Gastrocnemius medialis (tissue), 4 donors: ENCODE data around the gene FNDC3B.

Experiments used
- CTCF ChIP-seq, 5 experiments: fragments of 450-650 bp in 3 of 5; fragments of 200-600 bp in 2 of 5; sonication (generic) in 2 of 5; IDR thresholded peaks in 4 of 5; conservative IDR thresholded peaks in 1 of 5; 1 replicate in 4 of 5; 2 replicates in 1 of 5; pipeline ENCODE4 v1.5.1; 2016 to 2019; ENCODE audit warnings: antibody characterized with exemption in 5 of 5, mild to moderate bottlenecking in 3 of 5, moderate library complexity in 3 of 5
- POLR2A ChIP-seq, 2 donors: fragments of 450-650 bp; IDR thresholded peaks; one replicate each; pipeline ENCODE4 v1.6.1; 2017; ENCODE audit warnings: antibody characterized with exemption in 2 of 2, mild to moderate bottlenecking in 2 of 2, moderate library complexity in 2 of 2

GRCh38 chr3:172118019-172118418 is 78.6 kb downstream of the FNDC3B start:
- no peak for TF ChIP-seq POLR2A (IDR thresholded peaks at IDR 0.05)
- no peak for TF ChIP-seq CTCF (IDR thresholded peaks at IDR 0.05 in 4 of 5, conservative IDR thresholded peaks at IDR 0.05 in 1 of 5)
